HepG2 (cell line): Measurements from ENCODE around the gene BAHD1. TPM values are rescaled to one million over a fixed set of nuclear protein-coding genes. Genes with fewer than 3 reads are reported as not detected.

Source experiments
- BCL3 ChIP-seq: sonication (generic); formaldehyde crosslinking; IDR thresholded peaks from 2 replicates; pipeline ENCODE4 v1.5.1; 2020; ENCODE audit warnings: mild to moderate bottlenecking, missing genetic modification reagents, moderate library complexity
- BHLHE40 ChIP-seq: IDR thresholded peaks from 2 replicates; pipeline ENCODE4 v1.6.1; 2011; ENCODE audit warnings: low read length, improper control_type of control experiment
- CBX2 ChIP-seq, 2 experiments: fragments of 200-600 bp in 1 of 2; sonication (generic); formaldehyde crosslinking in 1 of 2; IDR thresholded peaks; 2 replicates each; pipeline versions ENCODE4 v1.7.0 to v1.8.1; 2018 to 2022; ENCODE audit warnings: low read depth in 2 of 2, low read length in 1 of 2, mild to moderate bottlenecking in 1 of 2, missing genetic modification reagents in 1 of 2
- CEBPG ChIP-seq: IDR thresholded peaks from 2 replicates; pipeline ENCODE4 v1.6.1; 2016
- ERF ChIP-seq: IDR thresholded peaks from 2 replicates; pipeline ENCODE4 v1.6.1; 2018; ENCODE audit warnings: missing biosample characterization, missing genetic modification reagents
- HCFC1 ChIP-seq: fragments of 150-350 bp; IDR thresholded peaks from 2 replicates; pipeline ENCODE4 v1.6.1; 2014; ENCODE audit warnings: low read depth, low read length
- HNF1B ChIP-seq: sonication (generic); formaldehyde crosslinking; IDR thresholded peaks from 2 replicates; pipeline ENCODE4 v1.5.1; 2020; ENCODE audit warnings: mild to moderate bottlenecking, moderate library complexity, missing genetic modification reagents
- KMT2A ChIP-seq: sonication (generic); formaldehyde crosslinking; IDR thresholded peaks from 2 replicates; pipeline ENCODE4 v1.4.0; 2020; ENCODE audit warnings: missing genetic modification reagents
- POGZ ChIP-seq: sonication (generic); formaldehyde crosslinking; IDR thresholded peaks from 2 replicates; pipeline ENCODE4 v1.4.0; 2020; ENCODE audit warnings: mild to moderate bottlenecking, missing genetic modification reagents
- PPARG ChIP-seq: conservative IDR thresholded peaks from 2 replicates; pipeline ENCODE4 v1.6.1; 2016; ENCODE audit warnings: missing biosample characterization, missing genetic modification reagents
- SALL2 ChIP-seq: sonication (generic); formaldehyde crosslinking; IDR thresholded peaks from 2 replicates; pipeline ENCODE4 v1.8.1; 2023; ENCODE audit warnings: mild to moderate bottlenecking, missing genetic modification reagents, inconsistent platforms
- SRSF4 ChIP-seq: fragments of 200-400 bp; formaldehyde crosslinking; IDR thresholded peaks from one replicate; pipeline ENCODE4 v1.6.1; 2018; ENCODE audit warnings: mild to moderate bottlenecking, low read depth, low read length, moderate library complexity; ENCODE audit not compliant: poor library complexity, severe bottlenecking
- UBTF ChIP-seq: sonication (generic); formaldehyde crosslinking; IDR thresholded peaks from 2 replicates; pipeline ENCODE4 v1.4.0; 2020; ENCODE audit warnings: mild to moderate bottlenecking, missing genetic modification reagents
- YEATS2 ChIP-seq: sonication (generic); formaldehyde crosslinking; IDR thresholded peaks from 2 replicates; pipeline ENCODE4 v1.4.0; 2020; ENCODE audit warnings: missing genetic modification reagents, borderline replicate concordance
- YY1 ChIP-seq: IDR thresholded peaks from 2 replicates; pipeline ENCODE4 v1.6.1; 2011; ENCODE audit warnings: low read length, low read depth, moderate library complexity, mild to moderate bottlenecking; ENCODE audit not compliant: insufficient read depth, insufficient replicate concordance
- ZFP37 ChIP-seq: sonication (generic); formaldehyde crosslinking; IDR thresholded peaks from 2 replicates; pipeline ENCODE4 v1.4.0; 2020; ENCODE audit warnings: missing genetic modification reagents, borderline replicate concordance
- ZFP82 ChIP-seq: sonication (generic); formaldehyde crosslinking; IDR thresholded peaks from 2 replicates; pipeline ENCODE4 v1.5.1; 2020; ENCODE audit warnings: mild to moderate bottlenecking, missing genetic modification reagents, borderline replicate concordance
- ZMYM2 ChIP-seq: sonication (generic); formaldehyde crosslinking; IDR thresholded peaks from 2 replicates; pipeline ENCODE4 v1.8.0; 2022; ENCODE audit warnings: mild to moderate bottlenecking, missing genetic modification reagents
- ZNF556 ChIP-seq: sonication (generic); formaldehyde crosslinking; IDR thresholded peaks from 2 replicates; pipeline ENCODE4 v1.4.0; 2020; ENCODE audit warnings: mild to moderate bottlenecking, missing genetic modification reagents, borderline replicate concordance
- ZNF704 ChIP-seq: sonication (generic); formaldehyde crosslinking; IDR thresholded peaks from 2 replicates; pipeline ENCODE4 v1.8.1; 2023; ENCODE audit warnings: mild to moderate bottlenecking, inconsistent platforms, moderate library complexity, missing genetic modification reagents, borderline replicate concordance
- ZSCAN21 ChIP-seq: sonication (generic); formaldehyde crosslinking; IDR thresholded peaks from 2 replicates; pipeline ENCODE4 v1.8.0; 2022; ENCODE audit warnings: mild to moderate bottlenecking, missing genetic modification reagents, moderate library complexity, borderline replicate concordance
- polyA plus RNA-seq, 8 experiments: library from polyadenylated mRNA; depleted of rRNA in 3 of 8; stranded (reverse) in 7 of 8; unstranded in 1 of 8; fragments of >200 nt; fragmentation: Illumina TruSeq in 4 of 8; extraction: Trizol in 4 of 8; gene quantifications; 2 replicates each; pipeline versions ENCODE4 v1.2.1 to v1.2.3, GENCODE V29; 2011 to 2016; ENCODE audit warnings: low read depth in 4 of 8, missing spikeins in 1 of 8, mixed read lengths in 1 of 8; ENCODE audit not compliant: insufficient read depth in 1 of 8
- total RNA-seq, 5 experiments: library from RNA; depleted of rRNA; stranded (reverse); fragments of >200 nt; fragmentation: Illumina TruSeq; extraction: Trizol; gene quantifications; 2 replicates each; pipeline ENCODE4 v1.2.3, GENCODE V29; 2016; ENCODE audit warnings: low read depth in 1 of 5
- TF ChIP-seq, protein P1 (sequence below): sonication (generic); formaldehyde crosslinking; IDR thresholded peaks from 2 replicates; pipeline ENCODE4 v1.4.0; 2020; ENCODE audit warnings: missing genetic modification reagents, low read depth, mild to moderate bottlenecking, borderline replicate concordance

The BAHD1 gene
- total and polyA plus RNA-seq, 2 of the 13 experiments (the other 11 are each of a cell fraction or from before 2014, with no cell fraction given), result 3.3 to 8.7 TPM

- TF ChIP-seq ZFP37 (CRISPR knock-in tag) (no peak), YY1 (peak; percentile 59), SALL2 (CRISPR knock-in tag) (no peak), HNF1B (CRISPR knock-in tag) (no peak), YEATS2 (CRISPR knock-in tag) (no peak), UBTF (CRISPR knock-in tag) (peak; percentile 49; the same call in 1 of the 2 replicates), ZFP82 (no peak), POGZ (no peak), CBX2 (IDR thresholded peaks at IDR 0.05; ENCODE audit: low read depth, low read length) (no peak), CBX2 (CRISPR knock-in tag; IDR thresholded peaks at IDR 0.05; ENCODE audit: low read depth) (no peak), ZSCAN21 (CRISPR knock-in tag) (no peak), ZMYM2 (0 out of 2 replicates have a peak, but pooled peaks have one; percentile 20), ZNF704 (CRISPR knock-in tag) (no peak), HCFC1 (no peak), BHLHE40 (no peak), KMT2A (CRISPR knock-in tag) (peak; percentile 64), ZNF556 (no peak), ERF (0 out of 2 replicates have a peak, but pooled peaks have one; percentile 24), PPARG (CRISPR knock-in tag) (no peak), SRSF4 (no peak), BCL3 (CRISPR knock-in tag) (no peak; the same call in 1 of the 2 replicates), CEBPG (no peak)
- TF ChIP-seq, protein P1, sequence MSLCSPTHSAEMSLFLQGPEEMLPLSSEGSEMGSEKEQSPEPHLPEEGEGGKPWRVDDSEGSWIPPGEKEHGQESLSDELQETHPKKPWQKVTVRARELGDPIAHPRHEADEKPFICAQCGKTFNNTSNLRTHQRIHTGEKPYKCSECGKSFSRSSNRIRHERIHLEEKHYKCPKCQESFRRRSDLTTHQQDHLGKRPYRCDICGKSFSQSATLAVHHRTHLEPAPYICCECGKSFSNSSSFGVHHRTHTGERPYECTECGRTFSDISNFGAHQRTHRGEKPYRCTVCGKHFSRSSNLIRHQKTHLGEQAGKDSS (CRISPR knock-in tag), result 0 out of 2 replicates have a peak, but pooled peaks have one; percentile 38
Measured at GRCh38 chr15:40471105-40471807, 30.5 kb downstream of the BAHD1 start (continued).
